Endothelial cell of umbilical vein (primary cell): Measurements from ENCODE around the gene SPACDR. TPM values are rescaled to one million over a fixed set of nuclear protein-coding genes. Genes with fewer than 3 reads are reported as not detected.

ENCODE experiments used
- BruUV-seq: library from RNA; stranded (reverse); fragments of 400-500 nt; replicated peaks from 2 replicates; lab custom pipeline; 2021; lab: Mats Ljungman, UMichigan
- CTCF ChIA-PET: fragments of 300-600, 350-600 bp; sonication (Branson Sonifier 250); formaldehyde crosslinking; loops from one replicate; lab custom pipeline; 2021; ENCODE audit warnings: antibody characterized with exemption, inconsistent platforms; lab: Charles Lee
- POLR2A ChIA-PET: fragments of 300-600, 350-600 bp; sonication (Branson Sonifier 250); formaldehyde crosslinking; loops from one replicate; lab custom pipeline; 2021; ENCODE audit warnings: antibody characterized with exemption, inconsistent platforms; lab: Charles Lee
- DNase-seq: peaks from one replicate; pipeline ENCODE4 v3.0.0-alpha.2; 2011; ENCODE audit warnings: low read depth, low spot score
- FAIRE-seq: peaks from 2 replicates; lab custom pipeline; 2011; peaks lifted over from hg19 to GRCh38; lab: Jason Lieb, UNC
- H2AFZ ChIP-seq: 2 replicates; pipeline ENCODE4 v1.6.0; 2012; ENCODE audit warnings: low read depth, low read length, control low read depth, inconsistent platforms
- H3K27ac ChIP-seq: 2 replicates; pipeline ENCODE4 v1.5.1; 2011; ENCODE audit warnings: low read depth, mild to moderate bottlenecking, control low read depth, low read length, moderate library complexity; ENCODE audit not compliant: insufficient read depth
- H3K27me3 ChIP-seq, 2 experiments: 2 replicates each; pipeline versions ENCODE4 v1.6.0 to v1.6.1; 2011; ENCODE audit warnings: low read length in 2 of 2, mixed read lengths in 1 of 2; ENCODE audit not compliant: control insufficient read depth in 2 of 2, insufficient read depth in 2 of 2
- H3K36me3 ChIP-seq, 2 experiments: 2 replicates in 1 of 2; 3 replicates in 1 of 2; pipeline ENCODE4 v1.5.1; 2011; ENCODE audit warnings: low read length in 2 of 2, mild to moderate bottlenecking in 1 of 2, moderate library complexity in 1 of 2; ENCODE audit not compliant: control insufficient read depth in 2 of 2, insufficient read depth in 2 of 2; ENCODE audit errors: extremely low read depth in 1 of 2
- H3K4me1 ChIP-seq: 3 replicates; pipeline ENCODE4 v1.5.1; 2011; ENCODE audit warnings: mild to moderate bottlenecking, low read length; ENCODE audit not compliant: control insufficient read depth, insufficient read depth; ENCODE audit errors: extremely low read depth
- H3K4me2 ChIP-seq: 2 replicates; pipeline ENCODE4 v1.6.1; 2011; ENCODE audit warnings: low read length, control low read depth, mixed read lengths; ENCODE audit not compliant: insufficient read depth
- H3K4me3 ChIP-seq, 3 experiments: fragments of 200-600 bp in 1 of 3; sonication (generic), shearing (Covaris generic) in 1 of 3; replicated peaks in 1 of 3; 2 replicates each; pipeline ENCODE4 v1.5.1; 2011 to 2016; ENCODE audit warnings: control low read depth in 3 of 3, low read length in 3 of 3, mild to moderate bottlenecking in 2 of 3, inconsistent platforms in 1 of 3, low read depth in 1 of 3, moderate library complexity in 1 of 3; ENCODE audit not compliant: insufficient read depth in 1 of 3
- H3K79me2 ChIP-seq: 2 replicates; pipeline ENCODE4 v1.6.0; 2012; ENCODE audit warnings: low read length, inconsistent platforms; ENCODE audit not compliant: control insufficient read depth, insufficient read depth
- H3K9ac ChIP-seq: replicated peaks from 2 replicates; pipeline ENCODE3; 2011; ENCODE audit warnings: low read length, control low read depth; ENCODE audit not compliant: insufficient read depth; ENCODE audit errors: extremely low read depth
- H3K9me1 ChIP-seq: replicated peaks from 3 replicates; pipeline ENCODE4 v1.6.0; 2011; ENCODE audit warnings: mild to moderate bottlenecking, low read length; ENCODE audit not compliant: control insufficient read depth, insufficient read depth; ENCODE audit errors: extremely low read depth
- H3K9me3 ChIP-seq: replicated peaks from 2 replicates; pipeline ENCODE4 v1.5.1; 2012; ENCODE audit warnings: low read length, inconsistent platforms; ENCODE audit not compliant: control insufficient read depth, insufficient read depth
- H4K20me1 ChIP-seq: replicated peaks from 2 replicates; pipeline ENCODE3; 2011; ENCODE audit warnings: mild to moderate bottlenecking, low read length; ENCODE audit not compliant: control insufficient read depth, insufficient read depth; ENCODE audit errors: extremely low read depth
- EZH2 ChIP-seq: IDR thresholded peaks from 2 replicates; pipeline ENCODE4 v1.6.1; 2012; ENCODE audit warnings: borderline replicate concordance, low read depth, mild to moderate bottlenecking, moderate library complexity, low read length, inconsistent platforms; ENCODE audit not compliant: severe bottlenecking
- GATA2 ChIP-seq: IDR thresholded peaks from 2 replicates; pipeline ENCODE4 v1.7.0; 2011; ENCODE audit warnings: low read depth, mild to moderate bottlenecking, moderate library complexity, mixed read lengths, low read length; ENCODE audit not compliant: insufficient read length, insufficient read depth
- JUN ChIP-seq: IDR thresholded peaks from 2 replicates; pipeline ENCODE4 v1.6.1; 2011; ENCODE audit warnings: borderline replicate concordance, low read depth; ENCODE audit not compliant: insufficient read length, insufficient read depth
- MYC ChIP-seq: IDR thresholded peaks from one replicate; pipeline ENCODE4 v1.6.1; 2011; ENCODE audit warnings: mild to moderate bottlenecking, low read depth, low read length
- POLR2A ChIP-seq: IDR thresholded peaks from 2 replicates; pipeline ENCODE4 v1.6.1; 2012; ENCODE audit warnings: low read depth, mild to moderate bottlenecking, control low read depth, low read length
- POLR2AphosphoS5 ChIP-seq: IDR thresholded peaks from 2 replicates; pipeline ENCODE4 v1.6.1; 2012; ENCODE audit warnings: low read depth, mild to moderate bottlenecking, control low read depth, low read length, moderate library complexity; ENCODE audit not compliant: insufficient read depth
- dilution Hi-C: fragments of 300-500 bp; cut with MboI; formaldehyde crosslinking; loops from one replicate; pipeline ENCODE4 v1.15.0; 2019; ENCODE audit warnings: low sequenced_read_pairs; ENCODE audit not compliant: extremely low pct_ligation_motif_present
- intact Hi-C: fragments of 100-400 bp; cut with micrococcal nuclease; formaldehyde crosslinking; loops from one replicate; pipeline ENCODE4 v1.10.0; 2022
- polyA plus RNA-seq, 4 experiments: library from polyadenylated mRNA; depleted of rRNA in 3 of 4; stranded (reverse) in 3 of 4; unstranded in 1 of 4; fragments of >200 nt; gene quantifications; 2 replicates each; pipeline versions ENCODE4 v1.2.1 to v1.2.3, GENCODE V29; 2011 to 2012; ENCODE audit warnings: missing spikeins in 1 of 4
- total RNA-seq: library from RNA; stranded (reverse); gene quantifications from 2 replicates; pipeline ENCODE4 v1.2.3, GENCODE V29; 2021
- TF ChIP-seq, protein P1 (sequence below), 2 donors: IDR thresholded peaks; 1 replicate in 1 of 2; 2 replicates in 1 of 2; pipeline ENCODE4 v1.5.1; 2011; ENCODE audit warnings: low read length in 2 of 2, mild to moderate bottlenecking in 2 of 2, moderate library complexity in 2 of 2, control low read depth in 1 of 2, inconsistent platforms in 1 of 2, low read depth in 1 of 2; ENCODE audit not compliant: insufficient read depth in 1 of 2; ENCODE audit errors: extremely low read depth in 1 of 2
- TF ChIP-seq, protein P2 (sequence below): IDR thresholded peaks from 2 replicates; pipeline ENCODE4 v1.6.1; 2011; ENCODE audit not compliant: insufficient read depth, insufficient read length

SPACDR gene
- total and polyA plus RNA-seq, 2 donors (not counting 3 experiments of a cell fraction or from before 2014, with no cell fraction given) = 1.6 to 4.1 TPM

DNA sequence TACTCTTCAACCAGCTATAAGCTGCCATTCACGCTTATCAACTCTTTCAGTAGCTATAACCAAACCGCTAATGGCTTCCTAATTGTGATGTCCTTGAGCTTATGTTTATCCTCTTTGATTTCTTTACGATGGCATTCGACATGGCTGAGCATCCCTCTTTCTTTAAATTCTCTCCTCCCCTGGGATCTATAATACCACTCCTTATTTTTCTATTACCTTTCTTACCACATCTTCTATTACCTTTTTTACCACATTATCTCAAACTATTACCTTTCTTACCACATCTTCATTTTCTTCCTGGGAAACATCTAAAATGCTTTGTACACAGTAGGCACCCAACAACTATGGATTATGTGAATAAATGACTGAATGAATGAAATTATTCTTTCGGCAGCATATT is 48.6 kb downstream of the SPACDR start:
- peaks cover 10 to 12% of the 10 kb centered on the region in 2 experiments for H3K27me3 ChIP-seq
- intact Hi-C loops (no loop called here), dilution Hi-C loops (no loop called here)
- FAIRE-seq (no peak), DNase-seq (no peak)
- H3K4me3 ChIP-seq = no peak overlapping the region
- no TSS peak for BruUV-seq
- H3K9me3 ChIP-seq = no peaks in the 10 kb centered on the region
- H3K9ac ChIP-seq = no peak overlapping the region
- no peaks in the 10 kb centered on the region for H3K79me2 ChIP-seq
- no peaks in the 10 kb centered on the region for H4K20me1 ChIP-seq
- H3K4me2 ChIP-seq = no peak overlapping the region
- ChIA-PET CTCF (interaction anchor here (1.8 kb wide), 1 partner anchor 8 kb away, joined by 22 read pairs; no protein-coding TSS in a partner anchor), POLR2A (interaction anchor here (1.2 kb wide), 1 partner anchor 13 kb away, joined by 3 read pairs; the partner anchor contains the start of gene ZCWPW1)
- no peak for TF ChIP-seq JUN
- TF ChIP-seq EZH2 = no peak
- no peak for TF ChIP-seq POLR2A
- TF ChIP-seq, protein P1, sequence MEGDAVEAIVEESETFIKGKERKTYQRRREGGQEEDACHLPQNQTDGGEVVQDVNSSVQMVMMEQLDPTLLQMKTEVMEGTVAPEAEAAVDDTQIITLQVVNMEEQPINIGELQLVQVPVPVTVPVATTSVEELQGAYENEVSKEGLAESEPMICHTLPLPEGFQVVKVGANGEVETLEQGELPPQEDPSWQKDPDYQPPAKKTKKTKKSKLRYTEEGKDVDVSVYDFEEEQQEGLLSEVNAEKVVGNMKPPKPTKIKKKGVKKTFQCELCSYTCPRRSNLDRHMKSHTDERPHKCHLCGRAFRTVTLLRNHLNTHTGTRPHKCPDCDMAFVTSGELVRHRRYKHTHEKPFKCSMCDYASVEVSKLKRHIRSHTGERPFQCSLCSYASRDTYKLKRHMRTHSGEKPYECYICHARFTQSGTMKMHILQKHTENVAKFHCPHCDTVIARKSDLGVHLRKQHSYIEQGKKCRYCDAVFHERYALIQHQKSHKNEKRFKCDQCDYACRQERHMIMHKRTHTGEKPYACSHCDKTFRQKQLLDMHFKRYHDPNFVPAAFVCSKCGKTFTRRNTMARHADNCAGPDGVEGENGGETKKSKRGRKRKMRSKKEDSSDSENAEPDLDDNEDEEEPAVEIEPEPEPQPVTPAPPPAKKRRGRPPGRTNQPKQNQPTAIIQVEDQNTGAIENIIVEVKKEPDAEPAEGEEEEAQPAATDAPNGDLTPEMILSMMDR (IDR thresholded peaks at IDR 0.05; ENCODE audit: extremely low read depth in 1 of 2, insufficient read depth in 1 of 2, low read depth in 1 of 2, low read length in 2 of 2) = no peak
- TF ChIP-seq POLR2AphosphoS5 = no peak
- no peaks in the 10 kb centered on the region for H3K4me1 ChIP-seq
- no peaks in the 10 kb centered on the region for H3K36me3 ChIP-seq
- H3K9me1 ChIP-seq = no peaks in the 10 kb centered on the region
- H3K27ac ChIP-seq = no peak overlapping the region
- H2AFZ ChIP-seq = no peak overlapping the region

DNA sequence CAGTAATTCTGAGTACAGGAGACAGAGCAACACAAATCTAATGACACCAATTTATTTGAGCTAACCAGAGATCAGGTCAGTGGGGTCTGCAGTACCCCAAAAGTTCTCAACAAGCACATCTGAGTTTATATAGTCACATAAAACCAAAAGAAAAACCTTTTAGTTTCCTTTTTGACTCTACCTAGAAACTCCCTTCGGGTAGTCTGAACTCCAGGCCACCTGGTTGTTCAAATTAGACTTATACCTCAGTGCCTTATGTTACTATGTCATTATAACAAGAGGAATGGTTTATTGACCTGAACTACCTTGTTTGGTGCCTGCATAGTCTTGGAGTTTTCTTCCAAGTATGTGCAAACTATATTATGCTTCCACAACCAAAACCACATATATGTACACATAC is 50.2 kb downstream of the SPACDR start:
- no peaks in the 10 kb centered on the region for H3K4me1 ChIP-seq
- dilution Hi-C loops (no loop called here), intact Hi-C loops (no loop called here)
- H2AFZ ChIP-seq = no peak overlapping the region
- FAIRE-seq (no peak), DNase-seq (no peak)
- no peaks in the 10 kb centered on the region for H3K79me2 ChIP-seq
- no peak overlapping the region for H3K4me2 ChIP-seq
- no peak for TF ChIP-seq POLR2AphosphoS5
- TF ChIP-seq, protein P1 (IDR thresholded peaks at IDR 0.05; ENCODE audit: extremely low read depth in 1 of 2, insufficient read depth in 1 of 2, low read depth in 1 of 2, low read length in 2 of 2) = no peak
- TF ChIP-seq JUN = no peak
- TF ChIP-seq, protein P2, sequence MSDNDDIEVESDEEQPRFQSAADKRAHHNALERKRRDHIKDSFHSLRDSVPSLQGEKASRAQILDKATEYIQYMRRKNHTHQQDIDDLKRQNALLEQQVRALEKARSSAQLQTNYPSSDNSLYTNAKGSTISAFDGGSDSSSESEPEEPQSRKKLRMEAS = no peak
- TF ChIP-seq EZH2 = no peak
- no peak for TF ChIP-seq GATA2
- TF ChIP-seq POLR2A = no peak
- TF ChIP-seq MYC = no peak
- H3K9me1 ChIP-seq = no peaks in the 10 kb centered on the region
- no peaks in the 10 kb centered on the region for H4K20me1 ChIP-seq
- CTCF ChIA-PET = no interaction called here
- no peak overlapping the region for H3K4me3 ChIP-seq
- H3K27me3 ChIP-seq = peaks cover 16 to 28% of the 10 kb centered on the region in 2 experiments
- POLR2A ChIA-PET = no interaction called here
- no peaks in the 10 kb centered on the region for H3K36me3 ChIP-seq
- no TSS peak for BruUV-seq
- H3K27ac ChIP-seq = no peak overlapping the region
- H3K9ac ChIP-seq = no peak overlapping the region
- no peaks in the 10 kb centered on the region for H3K9me3 ChIP-seq
